Measurements from ENCODE around the gene ERG. TPM values are rescaled to one million over a fixed set of nuclear protein-coding genes. Genes with fewer than 3 reads are reported as not detected.

The ERG gene
- total and polyA plus RNA-seq, 2 of the 13 experiments (the other 11 are each of a cell fraction or from before 2014, with no cell fraction given) = not detected

DNA sequence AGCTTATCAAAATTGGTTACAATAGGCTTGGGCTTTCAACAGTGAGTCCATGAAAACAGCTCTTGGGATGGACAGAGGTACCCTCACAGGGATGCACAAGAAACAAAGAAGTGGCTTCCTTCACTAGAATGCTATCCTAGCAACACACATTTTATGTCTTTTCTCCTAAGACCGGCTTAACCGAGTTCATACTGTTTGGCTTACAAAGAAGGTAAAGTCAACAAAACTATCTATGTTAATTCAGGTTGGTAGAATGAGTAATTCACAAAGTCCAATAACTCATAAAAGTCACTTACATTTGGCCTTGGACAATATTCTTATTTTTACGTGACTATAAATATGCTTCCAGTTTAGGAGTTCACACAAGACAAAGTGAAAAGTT lies 9.0 kb downstream of the ERG start:
- intact Hi-C loops (cut with micrococcal nuclease; ENCODE audit: unreplicated experiment) (no loop called here), in situ Hi-C loops (cut with HindIII; ENCODE audit: extremely low pct_ligation_motif_present, low pct_unique_long_range_greater_than_20kb) (no loop called here)
- Histone ChIP-seq H3K9ac (ENCODE audit: insufficient read depth, low read depth, low read length) (no peak overlapping the region), H3K4me3 (replicated peaks in 1 of 3; ENCODE audit: insufficient read depth in 1 of 3, low read depth in 2 of 3, low read length in 3 of 3) (no peak overlapping the region), H3K4me1 (ENCODE audit: insufficient read depth, low read length) (peaks cover 15% of the 10 kb centered on the region; the same call in 1 of the 2 replicates), H3K36me3 (replicated peaks in 1 of 2; ENCODE audit: control insufficient read depth in 1 of 2, insufficient read depth in 2 of 2, low read length in 2 of 2) (no peaks in the 10 kb centered on the region), H3K27me3 (ENCODE audit: control insufficient read depth in 1 of 2, insufficient read depth in 2 of 2, low read length in 2 of 2) (peaks cover 0 to 3% of the 10 kb centered on the region in 2 experiments; a peak in 1 of 5 replicates), H3K79me2 (ENCODE audit: insufficient read depth, low read length) (no peaks in the 10 kb centered on the region), H3K4me2 (ENCODE audit: low read depth, low read length) (no peak overlapping the region), H3K9me3 (ENCODE audit: low read length) (no peaks in the 10 kb centered on the region), H3K27ac (ENCODE audit: extremely low read length, insufficient read depth, low read length) (no peak overlapping the region), H4K20me1 (ENCODE audit: insufficient read depth, low read length) (no peaks in the 10 kb centered on the region), H2AFZ (ENCODE audit: low read length) (no peak overlapping the region)
- ChIA-PET POLR2A (no interaction called here), CTCF (ENCODE audit: low intra/inter-chr PET ratio, low total read pairs) (no interaction called here)
- WGBS (ENCODE audit: low lambda C conversion rate) = 0% methylated on average over 3 of the region's 3 CpGs
- FAIRE-seq (no peak), ATAC-seq (no peak), DNase-seq (ENCODE audit: low spot score) (no peak)
- TF ChIP-seq HOXD1 (CRISPR knock-in tag; IDR thresholded peaks at IDR 0.05) = no peak
- TF ChIP-seq PTBP1 (IDR thresholded peaks at IDR 0.05; ENCODE audit: low read depth, low read length, poor library complexity, severe bottlenecking) = no peak
- no peak for TF ChIP-seq THAP11 (CRISPR knock-in tag; IDR thresholded peaks at IDR 0.05)
- no peak for TF ChIP-seq HNF4G (IDR thresholded peaks at IDR 0.05; ENCODE audit: borderline replicate concordance, low read depth, low read length)
- no peak for TF ChIP-seq HNF4G (CRISPR knock-in tag; IDR thresholded peaks at IDR 0.05; ENCODE audit: borderline replicate concordance, low read depth)
- no TSS peak for BruUV-seq (replicated peaks)

GRCh38 chr21:38488640-38489270 lies 9.5 kb downstream of the ERG start:
- CTCF ChIA-PET (ENCODE audit: low intra/inter-chr PET ratio, low total read pairs) = no interaction called here
- Histone ChIP-seq H4K20me1 (ENCODE audit: insufficient read depth, low read length) (no peaks in the 10 kb centered on the region), H3K9me3 (ENCODE audit: low read length) (no peaks in the 10 kb centered on the region), H3K36me3 (replicated peaks in 1 of 2; ENCODE audit: control insufficient read depth in 1 of 2, insufficient read depth in 2 of 2, low read length in 2 of 2) (no peaks in the 10 kb centered on the region), H2AFZ (ENCODE audit: low read length) (no peak overlapping the region), H3K4me1 (ENCODE audit: insufficient read depth, low read length) (peaks cover 15% of the 10 kb centered on the region; the same call in 1 of the 2 replicates), H3K4me2 (ENCODE audit: low read depth, low read length) (no peak overlapping the region), H3K27ac (ENCODE audit: extremely low read length, insufficient read depth, low read length) (no peak overlapping the region), H3K79me2 (ENCODE audit: insufficient read depth, low read length) (no peaks in the 10 kb centered on the region), H3K4me3 (replicated peaks in 1 of 3; ENCODE audit: insufficient read depth in 1 of 3, low read depth in 2 of 3, low read length in 3 of 3) (no peak overlapping the region), H3K9ac (ENCODE audit: insufficient read depth, low read depth, low read length) (no peak overlapping the region), H3K27me3 (ENCODE audit: control insufficient read depth in 1 of 2, insufficient read depth in 2 of 2, low read length in 2 of 2) (peaks cover 0 to 3% of the 10 kb centered on the region in 2 experiments; a peak in 2 of 5 replicates)
- 63% methylated on average over 11 of the region's 11 CpGs for WGBS (ENCODE audit: low lambda C conversion rate)
- POLR2A ChIA-PET = no interaction called here
- DNase-seq (ENCODE audit: low spot score) (no peak), ATAC-seq (no peak), FAIRE-seq (no peak)
- no TSS peak for BruUV-seq (replicated peaks)
- in situ Hi-C loops (cut with HindIII; ENCODE audit: extremely low pct_ligation_motif_present, low pct_unique_long_range_greater_than_20kb) (no loop called here), intact Hi-C loops (cut with micrococcal nuclease; ENCODE audit: unreplicated experiment) (no loop called here)
- TF ChIP-seq MAFK (conservative IDR thresholded peaks at IDR 0.05 in 1 of 2, IDR thresholded peaks at IDR 0.05 in 1 of 2; ENCODE audit: low read length in 2 of 2) (0 out of 4 replicates have a peak, but pooled peaks have one; percentile 9 to 17), PHF20 (CRISPR knock-in tag; IDR thresholded peaks at IDR 0.05) (no peak)

Data from HepG2 (cell line).